ENCODE measurements around the gene SMPD3. TPM values are rescaled to one million over a fixed set of nuclear protein-coding genes. Genes with fewer than 3 reads are reported as not detected.

Gene SMPD3
- total and polyA plus RNA-seq, 9 of the 15 experiments (the other 6 are each of a cell fraction or from before 2014, with no cell fraction given) = 0.03 to 1.2 (median 0.18) TPM

- TF ChIP-seq AFF1 (IDR thresholded peaks at IDR 0.05; ENCODE audit: low read depth in 1 of 2, partially characterized antibody in 2 of 2) = peak; percentile 19 to 99
- TF ChIP-seq, protein P1, sequence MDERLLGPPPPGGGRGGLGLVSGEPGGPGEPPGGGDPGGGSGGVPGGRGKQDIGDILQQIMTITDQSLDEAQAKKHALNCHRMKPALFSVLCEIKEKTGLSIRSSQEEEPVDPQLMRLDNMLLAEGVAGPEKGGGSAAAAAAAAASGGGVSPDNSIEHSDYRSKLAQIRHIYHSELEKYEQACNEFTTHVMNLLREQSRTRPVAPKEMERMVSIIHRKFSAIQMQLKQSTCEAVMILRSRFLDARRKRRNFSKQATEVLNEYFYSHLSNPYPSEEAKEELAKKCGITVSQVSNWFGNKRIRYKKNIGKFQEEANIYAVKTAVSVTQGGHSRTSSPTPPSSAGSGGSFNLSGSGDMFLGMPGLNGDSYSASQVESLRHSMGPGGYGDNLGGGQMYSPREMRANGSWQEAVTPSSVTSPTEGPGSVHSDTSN (CRISPR knock-in tag; IDR thresholded peaks at IDR 0.05; ENCODE audit: low read depth) = no peak
- TF ChIP-seq, protein P1 (tag; conservative IDR thresholded peaks at IDR 0.05; ENCODE audit: low read depth) = no peak
- TF ChIP-seq ILF3 (IDR thresholded peaks at IDR 0.05; ENCODE audit: borderline replicate concordance) = no peak
- no peak for TF ChIP-seq TOE1 (IDR thresholded peaks at IDR 0.05; ENCODE audit: borderline replicate concordance)
- no peak for TF ChIP-seq TOE1 (CRISPR knock-in tag; IDR thresholded peaks at IDR 0.05; ENCODE audit: borderline replicate concordance, low read depth)
- 0 out of 2 replicates have a peak, but pooled peaks have one; percentile 42 for TF ChIP-seq SP1 (CRISPR knock-in tag; IDR thresholded peaks at IDR 0.05)
- 0 out of 2 replicates have a peak, but pooled peaks have one; percentile 42 for TF ChIP-seq RB1 (IDR thresholded peaks at IDR 0.05; ENCODE audit: low read depth)
- no peak for TF ChIP-seq FOXA1 (IDR thresholded peaks at IDR 0.05; ENCODE audit: borderline replicate concordance)
- TF ChIP-seq RAD21 (CRISPR knock-in tag; conservative IDR thresholded peaks at IDR 0.05 in 1 of 2, IDR thresholded peaks at IDR 0.05 in 1 of 2) = no peak
- no peak for TF ChIP-seq TCFL5 (CRISPR knock-in tag; conservative IDR thresholded peaks at IDR 0.05)
- no peak for TF ChIP-seq RREB1 (CRISPR knock-in tag; IDR thresholded peaks at IDR 0.05)
Measured at GRCh38 chr16:68448360-68448970, at the start of gene SMPD3 (continued).
